Lower leg skin (tissue), 3 donors: ENCODE results near the gene TUBA4A.

Experiments
- POLR2A ChIP-seq, 2 donors: fragments of 450-650 bp; IDR thresholded peaks; one replicate each; pipeline ENCODE4 v1.6.1; 2016 to 2017; ENCODE audit warnings: antibody characterized with exemption in 2 of 2, mild to moderate bottlenecking in 1 of 2, moderate library complexity in 1 of 2
- TF ChIP-seq, protein P1 (sequence below), 3 donors: fragments of 450-650 bp; IDR thresholded peaks; one replicate each; pipeline ENCODE4 v1.5.1; 2016; ENCODE audit warnings: antibody characterized with exemption in 3 of 3, mild to moderate bottlenecking in 3 of 3, moderate library complexity in 2 of 3

DNA sequence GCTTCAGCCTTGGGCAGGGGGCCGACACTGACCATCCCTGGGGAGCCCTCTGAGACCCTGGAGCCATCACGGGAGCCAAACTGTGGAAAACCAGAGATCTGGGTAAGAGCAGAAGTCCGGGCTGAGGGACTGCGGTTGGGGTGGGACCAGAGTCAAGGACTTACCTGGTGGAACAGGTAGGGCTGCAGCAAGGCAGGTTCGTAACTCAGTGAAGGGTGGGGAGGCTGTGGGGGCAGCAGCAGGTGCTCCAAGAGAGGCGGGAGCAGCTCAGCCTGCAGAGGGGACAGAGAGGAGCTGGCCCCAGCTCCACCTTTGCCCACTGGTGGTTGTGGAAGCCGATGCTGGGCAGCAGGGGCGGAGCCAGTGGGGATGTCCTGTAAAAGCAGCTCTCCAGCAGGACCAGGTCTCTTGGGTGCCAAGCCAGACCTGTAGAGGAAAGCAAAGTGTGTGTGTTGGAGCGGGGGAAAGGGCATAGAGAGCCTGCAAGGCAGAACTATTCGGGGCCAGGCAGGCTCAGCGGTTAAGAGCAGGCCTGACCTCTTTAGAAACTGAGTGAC, 48.8 kb upstream of the TUBA4A start:
- TF ChIP-seq, protein P1, sequence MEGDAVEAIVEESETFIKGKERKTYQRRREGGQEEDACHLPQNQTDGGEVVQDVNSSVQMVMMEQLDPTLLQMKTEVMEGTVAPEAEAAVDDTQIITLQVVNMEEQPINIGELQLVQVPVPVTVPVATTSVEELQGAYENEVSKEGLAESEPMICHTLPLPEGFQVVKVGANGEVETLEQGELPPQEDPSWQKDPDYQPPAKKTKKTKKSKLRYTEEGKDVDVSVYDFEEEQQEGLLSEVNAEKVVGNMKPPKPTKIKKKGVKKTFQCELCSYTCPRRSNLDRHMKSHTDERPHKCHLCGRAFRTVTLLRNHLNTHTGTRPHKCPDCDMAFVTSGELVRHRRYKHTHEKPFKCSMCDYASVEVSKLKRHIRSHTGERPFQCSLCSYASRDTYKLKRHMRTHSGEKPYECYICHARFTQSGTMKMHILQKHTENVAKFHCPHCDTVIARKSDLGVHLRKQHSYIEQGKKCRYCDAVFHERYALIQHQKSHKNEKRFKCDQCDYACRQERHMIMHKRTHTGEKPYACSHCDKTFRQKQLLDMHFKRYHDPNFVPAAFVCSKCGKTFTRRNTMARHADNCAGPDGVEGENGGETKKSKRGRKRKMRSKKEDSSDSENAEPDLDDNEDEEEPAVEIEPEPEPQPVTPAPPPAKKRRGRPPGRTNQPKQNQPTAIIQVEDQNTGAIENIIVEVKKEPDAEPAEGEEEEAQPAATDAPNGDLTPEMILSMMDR (IDR thresholded peaks at IDR 0.05), result no peak
- TF ChIP-seq POLR2A (IDR thresholded peaks at IDR 0.05), result no peak
